Fibroblast of skin of left biceps (primary cell): Measurements from ENCODE around the gene RALGDS.

ENCODE experiments used
- DNase-seq, 2 experiments: peaks; one replicate each; pipeline ENCODE4 v3.0.0-alpha.2; 2013; ENCODE audit warnings: low read depth in 2 of 2

RALGDS gene

DNA sequence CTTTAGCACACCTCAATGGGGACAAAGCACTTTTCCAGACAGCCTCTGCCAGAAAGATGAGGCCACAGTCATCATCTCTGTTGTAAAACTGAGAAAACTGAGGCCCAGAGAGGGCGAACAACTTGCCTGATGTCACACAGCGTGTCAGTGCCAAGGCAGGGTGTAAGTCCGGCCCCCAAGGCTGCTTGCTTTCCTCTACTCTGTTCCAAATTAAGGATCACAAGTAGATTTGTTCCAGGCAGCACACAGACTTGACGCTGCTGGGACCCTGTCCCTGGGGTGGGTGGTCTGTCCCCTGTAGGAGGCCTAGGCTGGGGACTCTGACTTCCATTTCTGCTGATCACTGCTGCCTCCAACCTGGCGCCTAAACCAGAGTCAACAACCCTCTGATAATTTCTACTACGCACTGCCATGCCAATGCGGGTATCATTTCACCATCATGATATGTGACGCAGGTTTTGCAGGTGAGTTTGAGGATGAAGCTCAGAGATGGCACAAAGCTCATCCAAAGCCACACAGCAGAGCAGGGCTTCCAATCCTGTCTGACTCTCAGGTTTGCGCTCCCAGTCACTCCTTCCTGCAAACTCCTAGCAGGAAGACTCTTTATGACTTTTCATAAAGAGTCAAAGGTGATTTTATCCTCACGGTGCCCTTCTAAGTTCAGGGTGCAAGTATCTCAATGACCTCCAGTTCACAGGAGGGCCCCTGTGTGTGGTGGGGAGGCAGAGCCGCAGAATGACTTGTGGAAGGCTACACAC, 13.5 kb upstream of the RALGDS start:
- no peak for DNase-seq

DNA sequence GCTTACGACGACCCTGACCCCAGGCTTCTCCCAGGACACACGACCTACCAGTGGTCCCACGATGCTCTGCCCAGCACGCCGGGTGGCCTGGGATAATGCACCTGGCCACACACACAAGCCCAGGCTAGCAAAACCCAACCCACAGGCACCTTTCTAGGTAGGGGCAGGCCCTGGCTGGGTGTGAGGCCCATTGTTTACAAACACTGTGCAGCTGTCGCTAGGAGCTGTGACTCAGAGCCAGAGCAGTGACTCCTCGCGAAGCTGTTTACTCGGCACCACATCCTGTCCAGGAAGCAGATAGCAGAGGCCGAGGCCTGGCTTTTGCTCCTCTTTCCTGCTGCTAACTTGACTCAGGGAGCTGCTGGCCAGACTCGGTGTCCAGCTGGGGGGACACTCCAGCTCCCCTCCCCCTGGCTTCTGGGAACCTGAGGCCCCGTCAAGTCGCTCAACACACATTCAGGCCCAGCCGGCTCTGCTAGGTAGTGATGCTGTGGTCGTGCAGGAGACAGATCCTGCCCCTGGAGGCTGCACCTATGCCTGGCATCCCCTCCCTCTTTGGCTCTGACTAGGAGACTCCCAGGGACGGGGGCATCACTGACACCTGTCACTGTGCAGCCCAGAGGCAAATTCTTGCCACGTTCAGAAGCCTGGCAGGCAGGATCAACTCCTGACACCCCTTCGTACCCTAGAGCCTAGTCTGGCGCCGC, 12.8 kb upstream of the RALGDS start:
- peak; percentile 27 to 28 for DNase-seq

DNA sequence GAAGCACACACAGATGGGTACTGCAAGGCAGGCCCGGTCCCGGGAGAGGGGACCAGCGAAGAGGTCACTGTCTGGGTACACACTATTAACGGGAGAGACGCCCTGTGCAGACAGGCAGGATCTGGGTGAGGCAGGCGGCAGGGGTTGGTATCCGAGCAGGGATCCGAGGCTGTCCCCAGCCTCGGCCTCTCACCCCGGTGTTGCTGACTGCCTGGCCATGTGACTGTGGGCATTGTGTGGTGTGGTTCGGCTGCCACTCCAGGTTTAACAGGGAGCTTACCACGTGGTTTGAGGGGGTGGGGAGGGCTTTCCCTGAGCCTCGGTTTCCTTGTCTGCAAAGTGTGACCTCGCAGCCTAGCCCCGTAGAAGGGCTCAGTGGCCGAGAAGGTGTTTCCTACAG, 11.1 kb upstream of the RALGDS start:
- DNase-seq: no peak

- DNase-seq: no peak
Measured at GRCh38 chr9:133131506-133131905, 10.5 kb upstream of the RALGDS start.

DNA sequence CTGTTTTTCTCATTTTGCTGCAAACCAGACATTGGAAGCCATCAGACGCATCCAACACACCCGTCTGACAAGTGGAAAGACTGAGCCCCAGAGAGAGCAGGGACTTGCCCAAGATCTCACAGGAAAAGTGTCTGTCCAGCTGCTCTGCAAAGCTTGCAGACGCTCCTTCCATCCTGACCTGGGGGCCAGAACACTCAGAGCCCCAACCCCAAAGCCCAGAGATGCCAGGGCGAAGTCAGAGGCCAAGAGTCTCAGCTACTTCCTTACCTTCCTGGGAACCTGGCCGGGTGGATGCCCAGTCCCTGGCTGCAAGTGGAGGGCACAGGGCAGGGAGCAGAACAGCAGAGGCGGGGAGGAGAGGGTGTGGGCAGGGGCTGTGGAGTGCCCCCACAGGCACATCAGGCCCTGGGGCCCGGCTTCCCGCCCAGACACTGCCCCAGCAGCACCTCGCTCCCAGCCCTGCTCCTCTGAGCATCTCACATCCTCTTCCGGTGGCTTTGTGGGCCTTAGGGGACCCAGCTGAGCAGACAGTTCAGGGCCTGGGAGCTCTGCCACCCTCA, 9.7 kb upstream of the RALGDS start:
- no peak for DNase-seq

GRCh38 chr9:133129001-133129795, 8.2 kb upstream of the RALGDS start:
- DNase-seq: no peak

DNA sequence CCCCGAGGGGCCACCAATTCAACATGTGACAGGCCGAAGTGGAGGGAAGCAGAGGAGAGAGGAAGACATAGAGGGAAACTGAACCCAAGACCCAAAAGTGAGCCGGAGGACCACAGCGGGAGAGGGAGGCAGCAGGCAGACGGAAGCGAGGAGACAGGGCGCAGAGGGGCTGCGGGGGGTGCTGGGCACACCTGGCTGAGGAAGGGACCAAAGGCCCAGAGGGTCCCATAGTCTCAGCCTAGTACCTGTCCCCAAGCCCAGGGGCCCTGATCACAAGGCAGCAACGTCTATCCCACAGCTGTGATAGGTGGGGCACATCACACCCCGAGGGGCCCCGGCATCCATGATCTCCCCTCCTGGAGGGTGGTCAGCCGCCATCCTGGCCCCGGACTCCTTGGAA, 7.1 kb upstream of the RALGDS start:
- no peak for DNase-seq

DNA sequence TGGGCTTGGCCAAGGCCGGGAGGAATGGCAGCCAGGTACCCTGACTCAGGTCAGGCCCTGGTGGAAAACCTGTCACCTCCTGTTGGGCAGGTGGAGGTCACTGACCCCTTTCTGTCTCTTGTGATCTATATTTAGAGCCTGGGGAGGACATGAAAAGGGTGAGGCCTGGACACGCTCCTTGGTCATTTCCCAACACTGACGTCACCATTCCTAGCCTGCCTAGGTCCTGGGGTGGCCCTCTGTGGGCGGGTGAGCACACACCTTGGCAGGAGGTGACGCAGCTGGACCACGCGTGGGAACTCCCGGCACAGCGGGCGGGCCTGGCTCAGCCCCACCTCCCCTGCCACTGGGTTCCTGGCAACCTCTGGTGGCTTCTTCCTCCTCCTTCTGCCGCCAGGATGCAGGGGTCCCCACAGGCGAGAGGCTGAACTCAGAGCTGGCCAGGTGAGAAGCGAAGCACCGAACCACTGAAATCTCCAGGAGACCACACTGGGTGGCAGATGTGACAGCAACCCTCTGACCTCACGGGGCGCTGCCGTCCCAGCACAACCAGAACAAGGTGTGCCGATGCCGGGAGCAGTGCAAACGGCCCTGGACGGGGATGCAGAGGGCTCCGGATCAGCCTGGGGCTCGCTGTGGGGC, 6.4 kb upstream of the RALGDS start:
- DNase-seq: no peak

DNA sequence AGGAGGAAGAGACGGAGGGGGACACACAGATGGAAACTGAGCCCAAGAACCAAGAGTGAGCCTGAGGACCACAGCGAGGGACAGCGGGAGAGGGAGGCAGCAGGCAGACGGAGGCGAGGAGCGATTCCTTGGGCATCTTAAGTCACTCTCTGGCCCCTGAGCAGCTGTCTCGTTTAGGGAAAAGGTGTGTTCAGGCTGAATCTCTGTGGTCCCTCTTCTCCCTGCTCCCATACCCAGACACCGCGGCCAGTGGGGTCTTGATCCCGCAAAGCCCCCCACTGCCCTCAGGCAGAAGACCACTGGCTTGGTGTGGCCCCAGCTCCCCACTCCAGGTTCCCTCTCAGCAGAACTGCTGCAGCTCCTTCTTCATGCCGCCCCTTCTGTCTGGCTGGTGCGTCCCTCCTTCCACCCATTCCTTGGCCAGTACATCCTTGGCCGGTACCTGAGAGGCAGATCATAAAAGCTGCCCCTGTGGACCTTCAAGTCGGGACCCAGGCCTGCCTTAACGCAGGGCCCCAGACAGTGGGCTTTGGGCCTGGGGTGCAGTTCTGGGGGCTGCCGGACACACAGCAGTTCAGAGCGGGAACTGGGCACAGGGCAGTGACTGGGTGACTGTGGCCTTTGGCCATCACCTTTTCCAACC, 5.8 kb upstream of the RALGDS start:
- no peak for DNase-seq

DNA sequence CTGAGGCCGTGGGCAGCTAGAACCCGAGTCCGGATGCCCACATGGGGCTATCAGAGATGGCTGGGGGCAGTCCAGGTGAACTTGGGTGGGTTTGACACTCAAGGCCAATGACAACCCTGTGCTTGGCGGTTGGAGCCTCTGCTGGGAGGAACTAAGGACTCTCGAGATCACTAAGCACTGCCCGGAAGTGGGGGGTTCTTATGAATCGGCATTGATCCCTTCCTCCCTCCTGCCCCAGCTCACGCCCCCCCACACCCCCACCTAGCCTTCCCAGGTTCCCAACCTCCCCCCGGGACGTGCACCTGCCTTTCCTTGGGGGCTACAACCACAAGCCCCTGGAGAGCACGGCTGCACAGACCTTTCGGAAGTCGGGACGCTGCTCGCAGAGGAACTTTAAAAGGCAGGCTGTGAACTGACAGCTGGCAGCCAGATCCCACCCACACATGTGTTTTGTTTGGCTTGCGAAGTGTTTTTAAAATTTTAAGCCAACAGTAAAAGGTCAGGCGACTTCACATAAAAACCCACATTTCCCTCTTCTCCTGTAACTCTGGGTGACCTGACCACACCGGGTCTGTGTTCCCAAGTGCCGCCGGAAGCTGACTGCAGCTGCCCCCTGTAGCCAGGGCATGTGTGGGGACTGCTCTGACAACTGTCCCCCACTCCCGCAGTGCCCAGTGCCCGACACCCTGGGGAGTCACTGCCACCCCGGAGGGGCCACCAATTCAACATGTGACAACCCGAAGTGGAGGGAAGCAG, 5.1 kb upstream of the RALGDS start:
- no peak for DNase-seq

DNA sequence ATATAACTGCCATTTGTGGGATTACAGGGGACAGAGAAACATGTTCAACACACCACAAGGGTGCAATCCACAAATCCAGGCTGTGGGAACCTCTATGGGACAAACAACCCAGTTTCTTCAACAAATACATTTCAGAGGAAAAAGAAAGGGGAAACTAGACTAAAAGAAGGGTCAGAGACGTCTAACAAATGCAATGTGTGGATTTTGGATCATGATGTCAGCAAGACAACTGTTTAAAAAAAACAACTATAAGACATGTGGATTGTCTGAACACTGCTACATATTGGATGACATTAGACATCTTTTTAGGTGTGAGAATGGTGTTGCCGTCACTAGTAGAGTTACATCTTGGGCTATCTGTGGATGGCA, 3.9 kb upstream of the RALGDS start:
- no peak for DNase-seq

DNA sequence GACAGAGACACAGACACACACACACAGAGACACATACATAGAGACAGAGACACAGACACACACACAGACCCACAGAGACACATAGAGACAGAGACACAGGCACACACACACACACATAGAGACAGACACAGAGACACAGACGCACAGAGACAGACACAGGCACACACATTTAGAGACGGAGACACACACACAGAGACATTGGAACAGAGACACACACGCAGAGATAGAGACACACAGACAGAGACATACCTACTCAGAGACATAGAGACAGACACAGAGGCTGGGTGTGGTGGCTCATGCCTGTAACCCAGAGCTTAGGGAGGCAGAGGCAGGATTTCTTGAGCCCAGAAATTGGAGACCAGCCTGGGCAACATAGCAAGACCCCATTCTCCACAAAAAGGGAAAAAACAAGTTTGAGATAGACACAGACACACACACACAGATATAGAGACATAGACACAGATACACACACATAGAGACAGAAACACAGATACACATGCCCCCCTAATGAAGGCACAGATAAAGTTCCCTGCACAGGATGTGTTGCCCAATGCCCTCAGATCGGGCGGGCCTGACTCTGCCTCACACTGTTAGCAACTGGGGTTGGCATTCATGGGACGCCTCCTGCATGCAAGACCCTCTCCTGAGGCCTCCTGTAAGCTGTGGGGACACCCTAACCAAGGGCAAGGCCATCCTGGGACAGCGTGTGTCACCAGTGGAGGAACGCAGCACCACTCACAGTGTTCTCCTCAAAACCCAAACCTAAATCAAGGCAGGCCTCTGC, 3.3 kb upstream of the RALGDS start:
- DNase-seq: no peak

DNA sequence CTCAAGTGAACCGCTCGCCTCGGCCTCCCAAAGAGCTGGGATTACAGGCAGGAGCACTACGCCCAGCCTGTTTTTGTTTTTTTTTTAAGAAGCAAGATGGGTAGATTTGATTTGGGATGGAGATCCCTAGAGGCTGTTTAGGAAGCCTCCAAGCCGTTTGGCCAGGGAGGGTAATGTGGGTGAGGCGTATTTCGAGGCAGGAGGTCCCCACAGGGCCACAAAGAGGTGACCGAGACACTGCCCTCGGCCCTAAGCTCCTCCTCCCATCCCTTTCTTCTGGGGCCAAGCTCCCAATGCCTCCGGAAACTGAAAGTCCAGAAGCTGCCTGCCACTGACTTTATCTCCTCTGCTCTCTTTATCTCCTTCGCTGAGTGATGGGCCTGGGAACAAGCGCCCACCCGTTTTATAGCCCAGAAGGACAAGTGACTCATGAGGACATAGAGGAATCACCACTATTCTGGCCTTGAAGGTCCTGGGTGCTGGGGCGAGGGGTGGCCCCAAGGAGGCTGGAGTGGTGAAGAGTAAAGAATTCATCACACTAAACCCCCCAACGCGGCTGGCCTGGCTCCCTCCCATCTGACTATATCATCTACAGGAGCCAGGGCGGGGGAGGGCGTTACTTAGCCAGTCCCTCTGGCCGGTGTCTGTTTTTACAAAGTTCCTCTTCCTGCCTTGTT, 2.0 kb upstream of the RALGDS start:
- no peak for DNase-seq

DNA sequence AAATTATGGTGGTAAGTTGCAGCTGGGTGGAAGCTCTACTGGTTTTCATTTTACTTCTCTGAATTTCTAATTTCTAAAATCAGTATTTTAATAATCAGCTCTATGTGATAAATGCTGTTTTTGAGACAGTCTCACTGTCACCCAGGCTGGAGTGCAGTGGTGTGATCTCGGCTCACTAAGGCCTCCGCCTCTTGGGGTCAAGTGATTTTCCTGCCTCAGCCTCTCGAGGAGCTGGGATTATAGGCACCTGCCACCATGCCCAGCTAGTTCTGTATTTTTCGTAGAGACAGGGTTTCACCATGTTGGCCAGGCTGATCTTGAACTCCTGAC, 1.5 kb upstream of the RALGDS start:
- DNase-seq: no peak

- no peak for DNase-seq
Measured at GRCh38 chr9:133121915-133122550, 993 bp upstream of the RALGDS start.

GRCh38 chr9:133120501-133121197, 391 bp downstream of the RALGDS start:
- no peak for DNase-seq

DNA sequence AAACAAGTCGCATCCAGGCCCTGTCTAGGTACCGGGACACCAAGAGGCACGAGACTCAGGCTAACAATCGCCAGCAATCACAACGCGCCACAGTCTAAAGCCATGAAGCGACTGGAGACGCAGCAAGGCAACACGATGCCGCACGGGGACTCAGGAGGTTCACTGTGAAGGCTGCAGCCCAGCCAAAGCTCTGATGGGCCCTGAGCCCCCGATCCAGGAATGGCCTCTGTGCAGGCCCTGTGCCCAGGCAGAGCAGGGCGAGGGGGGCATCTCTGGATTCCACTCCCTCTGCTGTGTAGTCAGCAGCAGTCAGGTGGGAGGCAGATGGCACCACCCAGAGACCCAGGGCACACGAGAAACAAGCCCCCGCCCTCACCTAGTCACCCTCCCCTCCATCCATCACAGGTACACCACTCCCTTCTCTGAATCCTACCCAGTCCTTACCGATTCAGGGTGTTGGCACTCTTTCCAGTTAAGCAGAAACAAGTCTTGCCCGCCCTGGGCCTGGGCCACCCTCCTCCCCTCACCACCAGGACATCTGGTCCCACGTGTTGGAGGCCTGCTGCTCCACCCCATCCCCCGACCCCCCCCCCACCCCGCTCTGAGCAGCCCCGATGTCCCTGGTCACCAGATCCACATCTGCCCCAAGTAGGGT, 1.1 kb downstream of the RALGDS start:
- DNase-seq: no peak
